Colonic mucosa (tissue), 4 donors: ENCODE results near the gene HTD2. TPM values are rescaled to one million over a fixed set of nuclear protein-coding genes. Genes with fewer than 3 reads are reported as not detected.

ENCODE experiments used
- DNase-seq: peaks from one replicate; pipeline ENCODE4 v3.0.0-alpha.2; 2020
- H3K27ac ChIP-seq: fragments of 200-600 bp; one replicate; pipeline ENCODE4 v1.8.0; 2021
- H3K27me3 ChIP-seq: fragments of 200-600 bp; one replicate; pipeline ENCODE4 v1.8.0; 2021
- H3K36me3 ChIP-seq: fragments of 200-600 bp; one replicate; pipeline ENCODE4 v1.8.0; 2021
- H3K4me1 ChIP-seq: fragments of 200-600 bp; one replicate; pipeline ENCODE4 v1.8.0; 2021; ENCODE audit warnings: mild to moderate bottlenecking
- H3K4me3 ChIP-seq: fragments of 200-600 bp; one replicate; pipeline ENCODE4 v1.8.0; 2021
- H3K9ac ChIP-seq, 2 donors: one replicate each; pipeline ENCODE4 v1.7.0; 2013; ENCODE audit warnings: control low read depth in 2 of 2, low read depth in 2 of 2, low read length in 2 of 2
- H3K9me3 ChIP-seq: fragments of 200-600 bp; one replicate; pipeline ENCODE4 v1.8.0; 2021
- CTCF ChIP-seq: fragments of 200-600 bp; IDR thresholded peaks from one replicate; pipeline ENCODE4 v1.8.0; 2022; ENCODE audit warnings: antibody characterized with exemption, mild to moderate bottlenecking
- intact Hi-C: fragments of 100-400 bp; cut with DNase I; formaldehyde crosslinking; loops from one replicate; pipeline ENCODE4 v1.14.1; 2022
- total RNA-seq, 2 donors: library from RNA; stranded (reverse); fragmentation: NEBNext Ultra II Directional in 1 of 2; extraction: Animal tissue kit (Norgen Biotek cat#: 25700) in 1 of 2; gene quantifications; one replicate each; pipeline ENCODE4 v1.2.1, GENCODE V29; 2021
- donor health status: healthy.
- donor health status: DM: no; HTN: no; CAD: no.
- donor health status: DM: no; HTN: no; CAD: no.

HTD2 gene
- 10 to 100 TPM in 1 of 2 donors, 1 to 10 TPM in 1; 9.6 to 13.6 TPM for total RNA-seq

GRCh38 chr3:58305882-58306711 lies at the start of gene HTD2, which contains the start of gene RPP14:
Gene HTD2, plus strand, starts transcription at chr3:58306520. Its CDS starts 11,094 bp downstream, at chr3:58317614.
Gene RPP14, plus strand, starts transcription at chr3:58306245. Its CDS starts 4,085 bp downstream, at chr3:58310330.
- no peaks in the 10 kb centered on the region for H3K36me3 ChIP-seq
- peak; percentile 99 for DNase-seq
- H3K4me3 ChIP-seq, result peak within 1 kb of the TSS; percentile 78
- intact Hi-C loops, result no loop called here
- no peaks in the 10 kb centered on the region for H3K9me3 ChIP-seq
- peak within 1 kb of the TSS; percentile 92 for H3K27ac ChIP-seq
- H3K4me1 ChIP-seq, result peaks cover 12% of the 10 kb centered on the region
- TF ChIP-seq CTCF, result peak; percentile 96
- H3K9ac ChIP-seq, result peak within 1 kb of the TSS; percentile 71 to 96
- H3K27me3 ChIP-seq, result no peaks in the 10 kb centered on the region

- intact Hi-C loops, result no loop called here
- no peak overlapping the region for H3K27ac ChIP-seq
- H3K9ac ChIP-seq, result no peak overlapping the region
- H3K36me3 ChIP-seq, result no peaks in the 10 kb centered on the region
- no peaks in the 10 kb centered on the region for H3K9me3 ChIP-seq
- H3K27me3 ChIP-seq, result no peaks in the 10 kb centered on the region
- DNase-seq, result no peak
- H3K4me1 ChIP-seq, result peaks cover 4% of the 10 kb centered on the region
- H3K4me3 ChIP-seq, result no peak overlapping the region
- TF ChIP-seq CTCF, result no peak
Measured at GRCh38 chr3:58258392-58259055, 47.8 kb upstream of the HTD2 start.

- Histone ChIP-seq H3K4me1 (no peaks in the 10 kb centered on the region), H3K4me3 (no peak overlapping the region), H3K27ac (no peak overlapping the region), H3K9me3 (no peaks in the 10 kb centered on the region), H3K9ac (no peak overlapping the region), H3K27me3 (no peaks in the 10 kb centered on the region), H3K36me3 (no peaks in the 10 kb centered on the region)
- no peak for TF ChIP-seq CTCF
- no peak for DNase-seq
- intact Hi-C loops, result no loop called here
Measured at GRCh38 chr3:58260261-58260731, 46.0 kb upstream of the HTD2 start.

- no peaks in the 10 kb centered on the region for H3K36me3 ChIP-seq
- no peaks in the 10 kb centered on the region for H3K27me3 ChIP-seq
- intact Hi-C loops, result no loop called here
- H3K4me1 ChIP-seq, result no peaks in the 10 kb centered on the region
- no peaks in the 10 kb centered on the region for H3K9me3 ChIP-seq
- no peak overlapping the region for H3K9ac ChIP-seq
- DNase-seq, result no peak
- no peak overlapping the region for H3K4me3 ChIP-seq
- H3K27ac ChIP-seq, result no peak overlapping the region
- no peak for TF ChIP-seq CTCF
Measured at GRCh38 chr3:58260733-58261132, 45.6 kb upstream of the HTD2 start.

- Histone ChIP-seq H3K4me3 (no peak overlapping the region), H3K27me3 (no peaks in the 10 kb centered on the region), H3K36me3 (no peaks in the 10 kb centered on the region), H3K9me3 (no peaks in the 10 kb centered on the region), H3K27ac (no peak overlapping the region), H3K9ac (no peak overlapping the region), H3K4me1 (no peaks in the 10 kb centered on the region)
- TF ChIP-seq CTCF, result no peak
- no peak for DNase-seq
- intact Hi-C loops, result no loop called here
Measured at GRCh38 chr3:58261954-58262666, 44.2 kb upstream of the HTD2 start.
